HepG2 (cell line): ENCODE results near the gene NXPH4. TPM values are rescaled to one million over a fixed set of nuclear protein-coding genes. Genes with fewer than 3 reads are reported as not detected.
A peak's percentile ranks its signal among the peaks of the same experiment; 100 is the strongest.

Experiments
- ETS1 ChIP-seq: sonication (generic); formaldehyde crosslinking; IDR thresholded peaks from 2 replicates; pipeline ENCODE4 v1.4.0; 2020; ENCODE audit warnings: missing genetic modification reagents
- HMG20B ChIP-seq: conservative IDR thresholded peaks from 2 replicates; pipeline ENCODE4 v1.6.1; 2016; ENCODE audit warnings: missing genetic modification reagents, missing compliant biosample characterization
- HNRNPUL1 ChIP-seq: fragments of 200-400 bp; formaldehyde crosslinking; IDR thresholded peaks from 2 replicates; pipeline ENCODE4 v1.6.1; 2017; ENCODE audit warnings: low read depth, mild to moderate bottlenecking, low read length, moderate library complexity
- JUND ChIP-seq: sonication (generic); formaldehyde crosslinking; IDR thresholded peaks from 2 replicates; pipeline ENCODE4 v1.8.0; 2022; ENCODE audit warnings: mild to moderate bottlenecking, missing genetic modification reagents
- KDM2A ChIP-seq: sonication (generic); formaldehyde crosslinking; IDR thresholded peaks from 2 replicates; pipeline ENCODE4 v1.4.0; 2020; ENCODE audit warnings: low read depth, missing genetic modification reagents, borderline replicate concordance
- KDM5A ChIP-seq: fragments of 200-600 bp; sonication (generic); IDR thresholded peaks from 2 replicates; pipeline ENCODE4 v1.7.0; 2018; ENCODE audit warnings: antibody characterized with exemption, mild to moderate bottlenecking, low read length, borderline replicate concordance
- KDM5B ChIP-seq: sonication (generic); formaldehyde crosslinking; IDR thresholded peaks from 2 replicates; pipeline ENCODE4 v1.4.0; 2020; ENCODE audit warnings: missing genetic modification reagents, mild to moderate bottlenecking, borderline replicate concordance
- MAZ ChIP-seq, 2 experiments: sonication (generic) in 1 of 2; formaldehyde crosslinking in 1 of 2; IDR thresholded peaks; 2 replicates each; pipeline versions ENCODE4 v1.5.0 to v1.6.1; 2012 to 2020; ENCODE audit warnings: low read depth in 2 of 2, mild to moderate bottlenecking in 2 of 2, borderline replicate concordance in 1 of 2, improper control_type of control experiment in 1 of 2, low read length in 1 of 2, missing genetic modification reagents in 1 of 2, moderate library complexity in 1 of 2
- MTF2 ChIP-seq: sonication (generic); formaldehyde crosslinking; IDR thresholded peaks from 2 replicates; pipeline ENCODE4 v1.5.0; 2020; ENCODE audit warnings: missing genetic modification reagents, borderline replicate concordance
- PHB2 ChIP-seq: fragments of 450-650 bp; IDR thresholded peaks from 2 replicates; pipeline ENCODE4 v1.6.1; 2018; ENCODE audit not compliant: partially characterized antibody
- RNF2 ChIP-seq: fragments of 450-650 bp; conservative IDR thresholded peaks from 2 replicates; pipeline ENCODE4 v1.6.1; 2016; ENCODE audit warnings: low read depth
- SKI ChIP-seq: fragments of 450-650 bp; IDR thresholded peaks from one replicate; pipeline ENCODE4 v1.6.1; 2018; ENCODE audit warnings: mild to moderate bottlenecking; ENCODE audit not compliant: partially characterized antibody
- ZNF138 ChIP-seq: sonication (generic); formaldehyde crosslinking; IDR thresholded peaks from 2 replicates; pipeline ENCODE4 v1.5.0; 2020; ENCODE audit warnings: mild to moderate bottlenecking, low read depth, missing genetic modification reagents
- ZSCAN25 ChIP-seq: sonication (generic); formaldehyde crosslinking; IDR thresholded peaks from 2 replicates; pipeline ENCODE4 v1.8.0; 2022; ENCODE audit warnings: mild to moderate bottlenecking, missing genetic modification reagents
- polyA plus RNA-seq, 8 experiments: library from polyadenylated mRNA; depleted of rRNA in 3 of 8; stranded (reverse) in 7 of 8; unstranded in 1 of 8; fragments of >200 nt; fragmentation: Illumina TruSeq in 4 of 8; extraction: Trizol in 4 of 8; gene quantifications; 2 replicates each; pipeline versions ENCODE4 v1.2.1 to v1.2.3, GENCODE V29; 2011 to 2016; ENCODE audit warnings: low read depth in 4 of 8, missing spikeins in 1 of 8, mixed read lengths in 1 of 8; ENCODE audit not compliant: insufficient read depth in 1 of 8
- total RNA-seq, 5 experiments: library from RNA; depleted of rRNA; stranded (reverse); fragments of >200 nt; fragmentation: Illumina TruSeq; extraction: Trizol; gene quantifications; 2 replicates each; pipeline ENCODE4 v1.2.3, GENCODE V29; 2016; ENCODE audit warnings: low read depth in 1 of 5
- TF ChIP-seq, protein P1 (sequence below): IDR thresholded peaks from 2 replicates; pipeline ENCODE4 v1.6.1; 2012; ENCODE audit warnings: low read length, improper control_type of control experiment
- TF ChIP-seq, protein P2 (sequence below): sonication (generic); formaldehyde crosslinking; IDR thresholded peaks from 2 replicates; pipeline ENCODE4 v1.4.0; 2020; ENCODE audit warnings: missing genetic modification reagents
- TF ChIP-seq, protein P3 (sequence below): sonication (generic); formaldehyde crosslinking; IDR thresholded peaks from 2 replicates; pipeline ENCODE4 v1.4.0; 2020; ENCODE audit warnings: mild to moderate bottlenecking, missing genetic modification reagents, borderline replicate concordance

The NXPH4 gene
- total and polyA plus RNA-seq, 2 of the 13 experiments (the other 11 are each of a cell fraction or from before 2014, with no cell fraction given) = 0.13 TPM; not detected in 1

- TF ChIP-seq, protein P1, sequence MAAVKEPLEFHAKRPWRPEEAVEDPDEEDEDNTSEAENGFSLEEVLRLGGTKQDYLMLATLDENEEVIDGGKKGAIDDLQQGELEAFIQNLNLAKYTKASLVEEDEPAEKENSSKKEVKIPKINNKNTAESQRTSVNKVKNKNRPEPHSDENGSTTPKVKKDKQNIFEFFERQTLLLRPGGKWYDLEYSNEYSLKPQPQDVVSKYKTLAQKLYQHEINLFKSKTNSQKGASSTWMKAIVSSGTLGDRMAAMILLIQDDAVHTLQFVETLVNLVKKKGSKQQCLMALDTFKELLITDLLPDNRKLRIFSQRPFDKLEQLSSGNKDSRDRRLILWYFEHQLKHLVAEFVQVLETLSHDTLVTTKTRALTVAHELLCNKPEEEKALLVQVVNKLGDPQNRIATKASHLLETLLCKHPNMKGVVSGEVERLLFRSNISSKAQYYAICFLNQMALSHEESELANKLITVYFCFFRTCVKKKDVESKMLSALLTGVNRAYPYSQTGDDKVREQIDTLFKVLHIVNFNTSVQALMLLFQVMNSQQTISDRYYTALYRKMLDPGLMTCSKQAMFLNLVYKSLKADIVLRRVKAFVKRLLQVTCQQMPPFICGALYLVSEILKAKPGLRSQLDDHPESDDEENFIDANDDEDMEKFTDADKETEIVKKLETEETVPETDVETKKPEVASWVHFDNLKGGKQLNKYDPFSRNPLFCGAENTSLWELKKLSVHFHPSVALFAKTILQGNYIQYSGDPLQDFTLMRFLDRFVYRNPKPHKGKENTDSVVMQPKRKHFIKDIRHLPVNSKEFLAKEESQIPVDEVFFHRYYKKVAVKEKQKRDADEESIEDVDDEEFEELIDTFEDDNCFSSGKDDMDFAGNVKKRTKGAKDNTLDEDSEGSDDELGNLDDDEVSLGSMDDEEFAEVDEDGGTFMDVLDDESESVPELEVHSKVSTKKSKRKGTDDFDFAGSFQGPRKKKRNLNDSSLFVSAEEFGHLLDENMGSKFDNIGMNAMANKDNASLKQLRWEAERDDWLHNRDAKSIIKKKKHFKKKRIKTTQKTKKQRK = no peak
- no peak for TF ChIP-seq HNRNPUL1
- TF ChIP-seq, protein P2, sequence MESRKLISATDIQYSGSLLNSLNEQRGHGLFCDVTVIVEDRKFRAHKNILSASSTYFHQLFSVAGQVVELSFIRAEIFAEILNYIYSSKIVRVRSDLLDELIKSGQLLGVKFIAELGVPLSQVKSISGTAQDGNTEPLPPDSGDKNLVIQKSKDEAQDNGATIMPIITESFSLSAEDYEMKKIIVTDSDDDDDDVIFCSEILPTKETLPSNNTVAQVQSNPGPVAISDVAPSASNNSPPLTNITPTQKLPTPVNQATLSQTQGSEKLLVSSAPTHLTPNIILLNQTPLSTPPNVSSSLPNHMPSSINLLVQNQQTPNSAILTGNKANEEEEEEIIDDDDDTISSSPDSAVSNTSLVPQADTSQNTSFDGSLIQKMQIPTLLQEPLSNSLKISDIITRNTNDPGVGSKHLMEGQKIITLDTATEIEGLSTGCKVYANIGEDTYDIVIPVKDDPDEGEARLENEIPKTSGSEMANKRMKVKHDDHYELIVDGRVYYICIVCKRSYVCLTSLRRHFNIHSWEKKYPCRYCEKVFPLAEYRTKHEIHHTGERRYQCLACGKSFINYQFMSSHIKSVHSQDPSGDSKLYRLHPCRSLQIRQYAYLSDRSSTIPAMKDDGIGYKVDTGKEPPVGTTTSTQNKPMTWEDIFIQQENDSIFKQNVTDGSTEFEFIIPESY (CRISPR knock-in tag) = 0 out of 2 replicates have a peak, but pooled peaks have one; percentile 4
- TF ChIP-seq ZSCAN25 (CRISPR knock-in tag) = no peak
- TF ChIP-seq ETS1 (CRISPR knock-in tag) = no peak
- no peak for TF ChIP-seq MAZ (IDR thresholded peaks at IDR 0.05; ENCODE audit: borderline replicate concordance, low read depth, low read length)
- TF ChIP-seq MAZ (CRISPR knock-in tag; IDR thresholded peaks at IDR 0.05; ENCODE audit: low read depth) = peak; percentile 40; the same call in 1 of the 2 replicates
- TF ChIP-seq, protein P3, sequence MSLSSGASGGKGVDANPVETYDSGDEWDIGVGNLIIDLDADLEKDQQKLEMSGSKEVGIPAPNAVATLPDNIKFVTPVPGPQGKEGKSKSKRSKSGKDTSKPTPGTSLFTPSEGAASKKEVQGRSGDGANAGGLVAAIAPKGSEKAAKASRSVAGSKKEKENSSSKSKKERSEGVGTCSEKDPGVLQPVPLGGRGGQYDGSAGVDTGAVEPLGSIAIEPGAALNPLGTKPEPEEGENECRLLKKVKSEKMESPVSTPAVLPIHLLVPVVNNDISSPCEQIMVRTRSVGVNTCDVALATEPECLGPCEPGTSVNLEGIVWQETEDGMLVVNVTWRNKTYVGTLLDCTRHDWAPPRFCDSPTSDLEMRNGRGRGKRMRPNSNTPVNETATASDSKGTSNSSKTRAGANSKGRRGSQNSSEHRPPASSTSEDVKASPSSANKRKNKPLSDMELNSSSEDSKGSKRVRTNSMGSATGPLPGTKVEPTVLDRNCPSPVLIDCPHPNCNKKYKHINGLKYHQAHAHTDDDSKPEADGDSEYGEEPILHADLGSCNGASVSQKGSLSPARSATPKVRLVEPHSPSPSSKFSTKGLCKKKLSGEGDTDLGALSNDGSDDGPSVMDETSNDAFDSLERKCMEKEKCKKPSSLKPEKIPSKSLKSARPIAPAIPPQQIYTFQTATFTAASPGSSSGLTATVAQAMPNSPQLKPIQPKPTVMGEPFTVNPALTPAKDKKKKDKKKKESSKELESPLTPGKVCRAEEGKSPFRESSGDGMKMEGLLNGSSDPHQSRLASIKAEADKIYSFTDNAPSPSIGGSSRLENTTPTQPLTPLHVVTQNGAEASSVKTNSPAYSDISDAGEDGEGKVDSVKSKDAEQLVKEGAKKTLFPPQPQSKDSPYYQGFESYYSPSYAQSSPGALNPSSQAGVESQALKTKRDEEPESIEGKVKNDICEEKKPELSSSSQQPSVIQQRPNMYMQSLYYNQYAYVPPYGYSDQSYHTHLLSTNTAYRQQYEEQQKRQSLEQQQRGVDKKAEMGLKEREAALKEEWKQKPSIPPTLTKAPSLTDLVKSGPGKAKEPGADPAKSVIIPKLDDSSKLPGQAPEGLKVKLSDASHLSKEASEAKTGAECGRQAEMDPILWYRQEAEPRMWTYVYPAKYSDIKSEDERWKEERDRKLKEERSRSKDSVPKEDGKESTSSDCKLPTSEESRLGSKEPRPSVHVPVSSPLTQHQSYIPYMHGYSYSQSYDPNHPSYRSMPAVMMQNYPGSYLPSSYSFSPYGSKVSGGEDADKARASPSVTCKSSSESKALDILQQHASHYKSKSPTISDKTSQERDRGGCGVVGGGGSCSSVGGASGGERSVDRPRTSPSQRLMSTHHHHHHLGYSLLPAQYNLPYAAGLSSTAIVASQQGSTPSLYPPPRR (CRISPR knock-in tag) = no peak
- TF ChIP-seq KDM5A = no peak
- TF ChIP-seq HMG20B (CRISPR knock-in tag) = no peak
- TF ChIP-seq KDM5B (CRISPR knock-in tag) = no peak; the same call in 1 of the 2 replicates
- TF ChIP-seq RNF2 = no peak
- TF ChIP-seq MTF2 = peak; percentile 75; the same call in 1 of the 2 replicates
- TF ChIP-seq PHB2 = no peak
- 0 out of 2 replicates have a peak, but pooled peaks have one; percentile 23 for TF ChIP-seq KDM2A (CRISPR knock-in tag)
- TF ChIP-seq JUND (CRISPR knock-in tag) = no peak
- TF ChIP-seq ZNF138 (CRISPR knock-in tag) = no peak
- peak; percentile 84 for TF ChIP-seq SKI
Measured at GRCh38 chr12:57242691-57243454, 26.3 kb downstream of the NXPH4 start (continued).
